NCI-H2171 (cell line): ENCODE measurements around the gene SERPINA5.

Experiments
- DNase-seq: peaks from one replicate; lab custom pipeline; 2025; lab: John Stamatoyannopoulos, UW

Gene SERPINA5

GRCh38 chr14:94550041-94550440 lies 31.2 kb upstream of the SERPINA5 start:
- DNase-seq: no peak

GRCh38 chr14:94555991-94556390 lies 25.2 kb upstream of the SERPINA5 start:
- no peak for DNase-seq

- no peak for DNase-seq
Observed at GRCh38 chr14:94557327-94557726, 23.9 kb upstream of the SERPINA5 start.

GRCh38 chr14:94558842-94559241 lies 22.4 kb upstream of the SERPINA5 start:
- DNase-seq: no peak

GRCh38 chr14:94559638-94560290 lies 21.5 kb upstream of the SERPINA5 start:
- DNase-seq: no peak

GRCh38 chr14:94560291-94560665 lies 20.9 kb upstream of the SERPINA5 start:
- no peak for DNase-seq

GRCh38 chr14:94560751-94561655 lies 20.2 kb upstream of the SERPINA5 start, which contains the start of gene SERPINA4:
SERPINA4 (plus strand) TSS chr14:94561442; CDS start chr14:94563483, 2,041 bp downstream.
- no peak for DNase-seq

- no peak for DNase-seq
Observed at GRCh38 chr14:94561656-94562010, 19.6 kb upstream of the SERPINA5 start.

GRCh38 chr14:94562022-94562421 lies 19.2 kb upstream of the SERPINA5 start:
- no peak for DNase-seq

- DNase-seq: no peak
Observed at GRCh38 chr14:94562941-94563883, 18.0 kb upstream of the SERPINA5 start.

- no peak for DNase-seq
Observed at GRCh38 chr14:94564381-94564780, 16.8 kb upstream of the SERPINA5 start.

- DNase-seq: no peak
Observed at GRCh38 chr14:94568186-94568585, 13.0 kb upstream of the SERPINA5 start.

- no peak for DNase-seq
Observed at GRCh38 chr14:94569381-94570001, 11.7 kb upstream of the SERPINA5 start.

GRCh38 chr14:94570002-94570400 lies 11.2 kb upstream of the SERPINA5 start:
- DNase-seq: no peak

- DNase-seq: no peak
Observed at GRCh38 chr14:94570440-94570839, 10.8 kb upstream of the SERPINA5 start.

GRCh38 chr14:94571395-94571794 lies 9.8 kb upstream of the SERPINA5 start:
- DNase-seq: no peak

- DNase-seq: no peak
Observed at GRCh38 chr14:94571950-94572349, 9.3 kb upstream of the SERPINA5 start.

GRCh38 chr14:94572637-94573303 lies 8.5 kb upstream of the SERPINA5 start:
- DNase-seq: no peak

- DNase-seq: no peak
Observed at GRCh38 chr14:94573475-94574277, 7.5 kb upstream of the SERPINA5 start.

GRCh38 chr14:94574336-94574735 lies 6.9 kb upstream of the SERPINA5 start:
- no peak for DNase-seq
